Measurements from ENCODE around the gene CUZD1.

The CUZD1 gene

DNA sequence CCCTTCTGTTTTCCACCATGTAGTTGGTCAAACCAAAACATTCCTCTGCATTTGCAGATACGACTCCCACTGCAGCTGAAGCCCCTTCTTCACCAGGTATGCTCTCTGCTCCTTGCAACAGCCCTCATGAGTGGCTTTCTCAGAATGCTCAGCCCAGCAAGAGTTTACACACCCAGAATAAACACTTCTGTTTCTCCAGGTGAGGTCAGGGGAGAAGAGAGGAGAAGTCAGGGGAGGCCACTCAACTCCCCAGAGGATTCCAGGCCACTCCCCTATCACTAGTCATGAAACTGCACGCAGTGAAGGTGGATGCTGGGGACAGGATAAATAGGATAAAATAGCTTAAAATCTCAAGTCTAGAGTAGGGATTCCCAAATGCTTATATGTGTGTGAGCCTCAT, 31.2 kb downstream of the CUZD1 start:
- no peak for DNase-seq

DNA sequence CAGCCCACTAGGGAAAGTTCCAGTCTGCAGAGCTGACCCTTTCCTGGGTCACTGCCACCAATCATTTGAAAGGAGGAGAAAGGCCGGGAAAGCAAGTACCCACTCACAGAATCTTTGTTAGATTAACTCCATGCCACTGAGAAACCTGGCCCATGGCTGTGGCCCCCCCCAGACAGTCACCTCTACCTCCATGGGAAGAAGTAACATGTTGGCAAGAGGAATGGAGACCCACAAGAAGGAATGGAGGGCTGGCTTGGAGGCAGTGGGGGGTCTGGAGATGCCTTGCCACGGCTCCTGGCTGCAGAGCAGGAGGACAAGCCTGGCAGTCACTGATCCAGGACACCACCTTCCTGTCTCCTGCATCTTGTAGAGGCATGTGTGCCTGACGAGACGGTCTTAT, 32.9 kb downstream of the CUZD1 start:
- no peak for DNase-seq

DNA sequence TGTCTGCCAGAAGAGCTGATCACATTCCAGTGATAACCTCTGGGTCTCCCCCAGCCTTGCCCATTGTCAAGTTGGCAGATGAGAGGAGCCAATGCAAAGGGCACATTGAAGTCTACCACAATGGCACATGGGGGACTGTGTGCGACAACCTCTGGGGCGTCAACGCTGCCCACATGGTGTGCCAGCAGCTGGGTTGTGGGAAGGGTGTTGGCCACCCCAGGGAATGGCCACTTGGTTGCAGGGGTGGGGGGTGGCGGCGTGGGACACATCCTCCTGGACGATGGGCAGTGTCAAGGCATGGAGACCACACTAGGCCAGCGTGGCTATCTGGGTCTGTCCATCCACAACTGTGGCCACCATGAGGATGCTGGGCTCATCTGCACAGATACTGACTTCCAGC, 43.4 kb downstream of the CUZD1 start:
- DNase-seq: no peak

DNA sequence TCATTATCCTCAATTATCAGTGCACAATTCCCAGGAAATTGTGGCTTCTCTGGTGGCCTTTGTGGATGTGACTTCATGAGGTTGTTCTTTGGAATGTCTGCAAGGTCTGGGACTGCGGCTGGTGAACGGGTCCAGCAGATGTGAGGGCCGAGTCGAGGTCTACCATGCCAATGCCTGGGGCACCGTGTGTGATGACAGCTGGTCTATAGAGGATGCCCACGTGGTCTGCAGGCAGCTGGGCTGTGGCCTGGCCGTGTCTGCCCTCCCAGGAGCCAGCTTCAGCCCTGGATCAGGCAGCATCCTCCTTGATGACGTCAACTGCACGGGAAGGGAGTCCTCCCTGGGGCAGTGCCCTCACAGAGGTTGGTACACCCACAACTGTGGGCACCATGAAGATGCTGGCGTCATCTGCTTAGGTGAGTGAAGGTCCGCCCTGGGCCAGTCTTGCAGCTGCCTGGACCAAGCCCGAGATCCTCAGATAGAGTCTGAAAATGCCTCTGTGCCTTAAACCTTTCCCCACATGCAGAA, 46.9 kb downstream of the CUZD1 start:
- no peak for DNase-seq

DNA sequence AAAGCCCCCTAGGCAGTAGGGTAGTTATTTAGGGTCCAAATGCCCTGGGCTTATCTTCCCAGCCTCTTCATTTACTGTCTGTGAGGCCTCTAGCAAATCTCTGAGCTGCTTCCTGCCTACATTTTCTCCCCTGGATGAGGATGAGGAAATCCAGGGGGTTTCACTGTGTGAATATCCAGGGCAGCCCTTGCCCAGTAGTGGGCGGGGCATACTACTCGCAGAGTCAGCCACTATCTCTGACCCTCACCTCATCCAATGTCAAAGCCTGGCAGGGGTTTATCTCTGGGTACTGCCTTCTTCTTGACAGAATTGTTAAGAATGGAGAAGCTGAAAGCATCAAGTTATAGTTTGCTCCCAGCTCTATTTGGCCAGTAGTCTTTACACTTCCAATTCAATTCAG, 48.9 kb downstream of the CUZD1 start:
- DNase-seq: no peak

DNA sequence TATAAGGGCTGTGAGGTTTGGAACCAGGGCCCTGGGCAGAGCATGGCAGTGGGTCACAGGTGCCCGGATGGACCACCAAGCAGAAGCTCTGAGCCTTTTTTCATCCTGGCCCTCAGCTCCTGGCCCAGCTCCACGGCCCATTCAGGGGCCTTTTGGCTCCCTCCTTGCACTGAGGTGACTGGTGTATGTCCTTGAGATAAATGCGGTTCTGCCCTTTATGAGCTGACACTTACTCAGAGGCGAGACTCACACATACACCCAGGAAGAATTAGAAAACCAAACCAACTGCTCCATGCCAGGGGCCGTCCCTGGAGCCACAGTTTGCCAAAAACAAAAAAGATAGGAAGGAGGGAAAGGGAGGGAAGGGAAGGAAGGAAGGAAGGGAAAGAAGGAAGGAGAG, 49.7 kb downstream of the CUZD1 start:
- DNase-seq: no peak

- DNase-seq: peak; percentile 35
These were observed 59.4 kb downstream of the CUZD1 start for GRCh38 chr10:122786269-122786668.

GRCh38 chr10:122782911-122783310, 62.7 kb downstream of the CUZD1 start:
- DNase-seq: no peak

All from DMS53 (cell line).